ENCODE measurements around the gene SLC25A12. TPM values are rescaled to one million over a fixed set of nuclear protein-coding genes. Genes with fewer than 3 reads are reported as not detected.
A peak's percentile ranks its signal among the peaks of the same experiment; 100 is the strongest.

The SLC25A12 gene
- polyA plus RNA-seq, 1 of the 3 experiments (the other 2 are of a cell fraction): 13.0 TPM

DNA sequence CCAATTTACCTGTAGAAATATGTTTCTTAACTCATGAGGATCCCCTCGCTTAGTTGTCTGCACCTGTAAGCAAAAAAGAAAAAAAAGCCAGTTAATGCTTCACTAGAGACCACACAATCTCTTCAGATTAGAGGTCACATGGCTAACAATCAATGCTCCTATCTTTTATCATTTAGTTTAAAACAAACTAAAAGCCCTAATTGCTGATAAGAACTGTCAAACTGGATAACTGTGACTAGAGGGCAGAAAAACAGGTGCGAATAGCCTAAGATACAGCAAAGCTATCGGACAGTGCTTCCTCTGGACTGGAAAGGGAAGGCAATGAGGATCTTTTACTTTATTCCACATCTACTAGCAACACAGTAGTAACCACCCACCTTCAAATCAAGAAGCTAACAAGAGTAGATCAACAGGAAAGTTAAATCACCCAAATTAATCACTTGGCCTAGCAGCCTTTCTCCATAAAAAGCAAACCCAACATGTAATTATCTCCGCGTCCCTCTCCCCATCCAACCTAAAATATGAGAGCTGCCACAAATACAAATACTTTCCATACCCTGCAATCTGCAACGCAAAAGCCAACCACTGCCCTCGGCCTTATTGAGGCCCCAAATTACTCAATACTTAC, 734 bp downstream of the SLC25A12 start:
- ChIA-PET POLR2A (interaction anchor here (1.2 kb wide), 1 partner anchor 17 kb away, joined by 3 read pairs; no protein-coding TSS in a partner anchor), CTCF (interaction anchor here (0.7 to 1.6 kb wide), 6 partner anchors 16 to 211 kb away, joined by 3 to 5 read pairs (median 4); partner anchors contain the start of genes DLX2 and HAT1)
- Histone ChIP-seq H3F3A (replicated peaks; ENCODE audit: insufficient read depth) (peaks cover 6% of the 10 kb centered on the region), H3K9ac (peak overlapping the region; percentile 74), H3K36me3 (replicated peaks in 1 of 2; ENCODE audit: control insufficient read depth in 1 of 2, insufficient read depth in 2 of 2, low read length in 1 of 2) (peaks cover 0 to 3% of the 10 kb centered on the region in 2 experiments), H3K9me2 (no peaks in the 10 kb centered on the region), H3K4me2 (peak overlapping the region; percentile 78), H3K9me3 (no peaks in the 10 kb centered on the region), H4K20me1 (ENCODE audit: insufficient read depth) (no peaks in the 10 kb centered on the region), H2AFZ (ENCODE audit: low read depth) (peak overlapping the region; percentile 99), H3K27me3 (ENCODE audit: insufficient read depth) (no peaks in the 10 kb centered on the region), H3K79me2 (ENCODE audit: insufficient read depth) (peaks cover 5% of the 10 kb centered on the region; the same call in 1 of the 2 replicates), H3K4me3 (ENCODE audit: low read depth in 2 of 2, low read length in 1 of 2) (peak overlapping the region; percentile 86 to 94), H3K27ac (ENCODE audit: low read depth in 2 of 2, low read length in 1 of 2) (no peak overlapping the region; a peak in 1 of 4 replicates), H3K4me1 (ENCODE audit: control insufficient read depth in 1 of 2, insufficient read depth in 2 of 2, low read depth in 1 of 2, low read length in 1 of 2) (peaks cover 0 to 3% of the 10 kb centered on the region in 2 experiments; a peak in 3 of 4 replicates)
- DNase-seq: peak; percentile 33
- WGBS (ENCODE audit: low lambda C conversion rate): 53% methylated on average over 7 of the region's 7 CpGs
- no peak for TF ChIP-seq NFIC (IDR thresholded peaks at IDR 0.05; ENCODE audit: borderline replicate concordance)
- no peak; the same call in 1 of the 2 replicates for TF ChIP-seq MXI1 (IDR thresholded peaks at IDR 0.05; ENCODE audit: low read depth, low read length)
- no peak for TF ChIP-seq TAF1 (IDR thresholded peaks at IDR 0.05; ENCODE audit: borderline replicate concordance, low read depth, low read length)
- no peak for TF ChIP-seq ELF1 (IDR thresholded peaks at IDR 0.05)
- TF ChIP-seq REST (IDR thresholded peaks at IDR 0.05; ENCODE audit: low read depth, low read length): no peak
- TF ChIP-seq, protein P1, sequence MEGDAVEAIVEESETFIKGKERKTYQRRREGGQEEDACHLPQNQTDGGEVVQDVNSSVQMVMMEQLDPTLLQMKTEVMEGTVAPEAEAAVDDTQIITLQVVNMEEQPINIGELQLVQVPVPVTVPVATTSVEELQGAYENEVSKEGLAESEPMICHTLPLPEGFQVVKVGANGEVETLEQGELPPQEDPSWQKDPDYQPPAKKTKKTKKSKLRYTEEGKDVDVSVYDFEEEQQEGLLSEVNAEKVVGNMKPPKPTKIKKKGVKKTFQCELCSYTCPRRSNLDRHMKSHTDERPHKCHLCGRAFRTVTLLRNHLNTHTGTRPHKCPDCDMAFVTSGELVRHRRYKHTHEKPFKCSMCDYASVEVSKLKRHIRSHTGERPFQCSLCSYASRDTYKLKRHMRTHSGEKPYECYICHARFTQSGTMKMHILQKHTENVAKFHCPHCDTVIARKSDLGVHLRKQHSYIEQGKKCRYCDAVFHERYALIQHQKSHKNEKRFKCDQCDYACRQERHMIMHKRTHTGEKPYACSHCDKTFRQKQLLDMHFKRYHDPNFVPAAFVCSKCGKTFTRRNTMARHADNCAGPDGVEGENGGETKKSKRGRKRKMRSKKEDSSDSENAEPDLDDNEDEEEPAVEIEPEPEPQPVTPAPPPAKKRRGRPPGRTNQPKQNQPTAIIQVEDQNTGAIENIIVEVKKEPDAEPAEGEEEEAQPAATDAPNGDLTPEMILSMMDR (IDR thresholded peaks at IDR 0.05): no peak
- TF ChIP-seq TCF12 (IDR thresholded peaks at IDR 0.05): no peak
- TF ChIP-seq RCOR1 (IDR thresholded peaks at IDR 0.05; ENCODE audit: low read length): peak; percentile 84
- TF ChIP-seq RFX5 (IDR thresholded peaks at IDR 0.05; ENCODE audit: low read length): no peak
- TF ChIP-seq, protein P2, sequence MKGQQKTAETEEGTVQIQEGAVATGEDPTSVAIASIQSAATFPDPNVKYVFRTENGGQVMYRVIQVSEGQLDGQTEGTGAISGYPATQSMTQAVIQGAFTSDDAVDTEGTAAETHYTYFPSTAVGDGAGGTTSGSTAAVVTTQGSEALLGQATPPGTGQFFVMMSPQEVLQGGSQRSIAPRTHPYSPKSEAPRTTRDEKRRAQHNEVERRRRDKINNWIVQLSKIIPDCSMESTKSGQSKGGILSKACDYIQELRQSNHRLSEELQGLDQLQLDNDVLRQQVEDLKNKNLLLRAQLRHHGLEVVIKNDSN (IDR thresholded peaks at IDR 0.05; ENCODE audit: borderline replicate concordance, low read depth): no peak
- TF ChIP-seq, protein P3, sequence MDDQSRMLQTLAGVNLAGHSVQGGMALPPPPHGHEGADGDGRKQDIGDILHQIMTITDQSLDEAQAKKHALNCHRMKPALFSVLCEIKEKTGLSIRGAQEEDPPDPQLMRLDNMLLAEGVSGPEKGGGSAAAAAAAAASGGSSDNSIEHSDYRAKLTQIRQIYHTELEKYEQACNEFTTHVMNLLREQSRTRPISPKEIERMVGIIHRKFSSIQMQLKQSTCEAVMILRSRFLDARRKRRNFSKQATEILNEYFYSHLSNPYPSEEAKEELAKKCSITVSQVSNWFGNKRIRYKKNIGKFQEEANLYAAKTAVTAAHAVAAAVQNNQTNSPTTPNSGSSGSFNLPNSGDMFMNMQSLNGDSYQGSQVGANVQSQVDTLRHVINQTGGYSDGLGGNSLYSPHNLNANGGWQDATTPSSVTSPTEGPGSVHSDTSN (IDR thresholded peaks at IDR 0.05): no peak
- peak in 1 of 2 experiments; percentile 41; a peak in 1 of 4 replicates for TF ChIP-seq EP300 (IDR thresholded peaks at IDR 0.05; ENCODE audit: borderline replicate concordance in 1 of 2, low read depth in 1 of 2, low read length in 1 of 2)
- TF ChIP-seq, protein P4, sequence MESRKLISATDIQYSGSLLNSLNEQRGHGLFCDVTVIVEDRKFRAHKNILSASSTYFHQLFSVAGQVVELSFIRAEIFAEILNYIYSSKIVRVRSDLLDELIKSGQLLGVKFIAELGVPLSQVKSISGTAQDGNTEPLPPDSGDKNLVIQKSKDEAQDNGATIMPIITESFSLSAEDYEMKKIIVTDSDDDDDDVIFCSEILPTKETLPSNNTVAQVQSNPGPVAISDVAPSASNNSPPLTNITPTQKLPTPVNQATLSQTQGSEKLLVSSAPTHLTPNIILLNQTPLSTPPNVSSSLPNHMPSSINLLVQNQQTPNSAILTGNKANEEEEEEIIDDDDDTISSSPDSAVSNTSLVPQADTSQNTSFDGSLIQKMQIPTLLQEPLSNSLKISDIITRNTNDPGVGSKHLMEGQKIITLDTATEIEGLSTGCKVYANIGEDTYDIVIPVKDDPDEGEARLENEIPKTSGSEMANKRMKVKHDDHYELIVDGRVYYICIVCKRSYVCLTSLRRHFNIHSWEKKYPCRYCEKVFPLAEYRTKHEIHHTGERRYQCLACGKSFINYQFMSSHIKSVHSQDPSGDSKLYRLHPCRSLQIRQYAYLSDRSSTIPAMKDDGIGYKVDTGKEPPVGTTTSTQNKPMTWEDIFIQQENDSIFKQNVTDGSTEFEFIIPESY (IDR thresholded peaks at IDR 0.05; ENCODE audit: borderline replicate concordance, low read depth): no peak
- peak; percentile 92 for TF ChIP-seq GATA2 (CRISPR knock-in tag; IDR thresholded peaks at IDR 0.05)
- no peak for TF ChIP-seq NRF1 (IDR thresholded peaks at IDR 0.05; ENCODE audit: low read depth, low read length)
- no peak for TF ChIP-seq FOXM1 (IDR thresholded peaks at IDR 0.05; ENCODE audit: low read depth)
